AG08395 (cell line): ENCODE measurements around the gene RAPGEF4.
A peak's percentile ranks its signal among the peaks of the same experiment; 100 is the strongest.
"Not testable (repeated sequence)": the region's sequence is repeated elsewhere in the genome, so short reads cannot be mapped to it uniquely, and the experiment has no call there.

Experiments used
- DNase-seq: peaks from one replicate; pipeline ENCODE4 v3.0.0; 2012; ENCODE audit warnings: mixed read lengths, low spot score

Gene RAPGEF4

DNA sequence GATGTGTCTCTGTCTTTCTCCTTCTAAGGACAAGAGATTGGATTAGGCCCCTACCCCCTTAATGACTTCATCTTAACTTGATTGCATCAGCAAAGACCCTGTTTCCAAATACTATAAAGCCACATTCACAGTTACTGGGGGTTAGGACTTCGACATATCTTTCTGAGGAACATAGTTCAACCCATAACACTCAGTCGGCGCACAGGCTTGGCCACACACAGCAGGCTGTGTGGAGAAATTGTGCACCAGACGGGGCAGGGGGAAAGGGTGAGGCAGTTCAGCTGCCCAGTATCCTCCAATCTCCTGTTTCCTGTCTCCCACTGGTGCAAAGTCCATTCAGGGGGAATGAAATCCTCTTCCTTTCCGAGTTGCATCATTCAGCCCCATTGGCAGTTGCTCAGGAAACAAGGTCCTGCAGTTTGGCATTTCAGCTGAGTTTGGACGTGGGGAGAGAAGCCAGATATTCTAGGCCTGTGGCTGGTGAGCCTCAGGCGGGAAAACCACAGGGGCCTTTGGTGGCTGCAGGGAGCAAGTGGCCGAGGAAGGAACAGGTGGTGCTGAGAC, 9.4 kb upstream of the RAPGEF4 start:
- no peak for DNase-seq

DNA sequence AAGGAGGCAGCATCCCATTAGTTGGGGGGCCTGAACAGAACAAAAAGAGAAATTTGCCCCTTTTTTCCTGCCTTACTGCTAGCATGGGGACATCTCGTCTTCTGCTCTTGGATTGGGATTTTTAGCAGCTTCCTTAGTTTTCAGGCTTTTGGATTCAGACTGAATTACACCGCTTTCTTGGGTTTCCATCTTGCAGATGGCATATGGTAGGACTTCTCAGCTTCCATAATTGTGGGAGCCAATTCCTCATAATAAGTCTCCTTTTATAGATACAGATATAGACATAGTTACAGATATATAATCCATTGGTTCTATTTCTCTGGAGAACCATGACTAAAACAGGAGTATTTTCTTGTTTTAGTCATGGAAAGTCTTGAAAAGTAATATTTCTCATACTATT, 5.2 kb upstream of the RAPGEF4 start:
- no peak for DNase-seq

DNA sequence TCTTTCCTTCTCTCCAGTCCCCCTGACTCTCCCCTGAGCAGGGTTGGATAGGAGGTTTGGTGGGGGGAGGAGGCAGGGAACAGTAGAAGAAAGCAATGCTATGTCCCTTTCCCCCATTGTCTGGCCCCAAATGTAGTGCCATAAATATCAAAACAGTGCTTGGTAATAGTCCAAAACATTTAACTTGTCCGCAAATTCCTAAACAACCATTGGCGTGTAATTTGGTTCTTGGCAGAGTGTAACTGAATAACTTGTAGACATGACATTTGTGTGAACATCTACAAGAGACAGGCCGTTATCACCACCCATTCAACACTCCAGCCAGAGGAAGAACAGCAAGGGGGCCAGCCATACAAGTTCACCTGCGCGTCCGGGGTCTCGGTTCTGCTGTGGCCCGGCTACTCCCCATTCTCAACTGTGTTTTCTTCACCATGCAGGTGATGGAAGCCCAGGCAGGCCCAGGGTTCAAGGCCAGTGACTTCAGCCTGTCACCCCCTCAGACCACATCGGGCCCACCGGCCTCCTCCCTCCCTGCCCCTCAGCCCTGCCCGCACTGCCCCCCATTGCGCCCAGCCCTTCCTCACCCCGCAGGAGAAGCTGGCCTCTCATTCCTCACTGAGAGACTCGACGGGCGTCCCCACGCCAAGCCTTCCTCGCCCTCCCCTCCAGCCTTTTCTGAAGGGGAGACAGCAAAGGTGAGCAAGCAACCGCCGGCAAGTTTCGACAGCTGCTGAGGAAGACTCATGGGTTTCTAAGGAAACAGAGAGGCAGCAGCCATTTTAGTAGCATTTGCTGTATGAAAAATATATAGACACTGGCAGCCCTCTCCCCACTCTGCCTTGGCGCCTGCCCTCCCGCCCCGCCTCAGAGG, 699 bp upstream of the RAPGEF4 start:
- DNase-seq: no peak

DNA sequence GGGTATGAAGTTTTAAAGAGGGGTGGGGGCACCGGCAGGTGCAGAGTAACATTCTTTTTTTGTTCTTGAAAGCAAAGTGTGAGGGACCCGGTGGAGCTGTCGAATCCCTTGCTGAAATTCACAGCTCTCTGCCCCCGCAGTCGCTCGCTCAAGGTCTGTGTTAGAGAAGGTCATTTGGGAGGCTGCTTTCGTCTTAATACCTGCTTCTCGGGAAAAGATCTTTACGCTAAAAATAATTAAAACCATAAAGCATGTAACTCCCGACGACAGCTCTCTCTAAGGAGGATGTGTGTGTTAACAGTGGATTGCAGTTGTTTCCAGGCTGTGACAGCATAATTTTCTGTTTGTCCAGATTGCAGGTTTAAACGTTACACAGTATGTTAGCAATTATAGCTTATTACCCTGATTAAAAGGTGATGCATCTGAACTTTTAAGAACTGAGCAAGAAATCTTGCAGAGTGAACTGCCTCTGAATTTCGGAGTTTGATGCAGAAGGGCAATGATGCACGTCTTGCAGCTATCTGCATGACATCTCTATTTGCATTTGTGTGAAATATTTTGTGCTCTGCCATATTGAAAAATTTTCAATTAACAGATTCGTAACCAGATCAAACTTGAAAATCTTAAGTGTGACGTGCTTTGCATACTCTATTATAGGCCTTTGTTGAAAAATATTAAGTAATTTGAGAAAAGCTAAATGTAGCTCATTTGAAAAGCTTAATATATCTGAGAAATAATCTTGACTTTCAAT, 954 bp downstream of the RAPGEF4 start:
- no peak for DNase-seq

DNA sequence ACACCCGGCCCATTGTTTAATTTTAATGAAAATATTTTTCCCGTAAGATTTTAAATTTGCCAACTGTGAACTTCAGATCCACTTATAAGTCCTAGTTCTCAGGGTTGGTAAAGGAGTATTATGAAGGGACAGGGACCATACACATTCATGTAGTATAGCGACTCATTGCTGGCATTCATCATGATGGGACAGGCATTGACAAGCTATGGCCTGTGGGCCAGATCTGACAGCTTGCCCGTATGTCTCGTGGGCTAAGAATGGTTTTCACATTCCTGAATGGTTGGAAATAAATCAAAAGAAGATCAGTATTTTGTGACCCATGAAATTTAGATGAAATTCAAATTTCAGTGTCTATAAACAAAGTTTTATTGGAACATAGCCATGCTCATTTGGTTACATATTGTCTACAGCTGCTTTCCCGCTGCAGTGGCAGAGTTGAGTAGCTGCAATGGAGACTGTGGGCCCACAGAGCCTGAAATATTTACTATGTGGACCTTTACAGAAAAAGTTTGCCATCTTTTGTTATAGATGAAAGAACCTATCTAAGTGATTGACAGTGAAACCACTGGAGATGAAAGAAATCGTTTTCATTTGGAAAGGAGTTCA, 4.1 kb downstream of the RAPGEF4 start:
- no peak for DNase-seq

DNA sequence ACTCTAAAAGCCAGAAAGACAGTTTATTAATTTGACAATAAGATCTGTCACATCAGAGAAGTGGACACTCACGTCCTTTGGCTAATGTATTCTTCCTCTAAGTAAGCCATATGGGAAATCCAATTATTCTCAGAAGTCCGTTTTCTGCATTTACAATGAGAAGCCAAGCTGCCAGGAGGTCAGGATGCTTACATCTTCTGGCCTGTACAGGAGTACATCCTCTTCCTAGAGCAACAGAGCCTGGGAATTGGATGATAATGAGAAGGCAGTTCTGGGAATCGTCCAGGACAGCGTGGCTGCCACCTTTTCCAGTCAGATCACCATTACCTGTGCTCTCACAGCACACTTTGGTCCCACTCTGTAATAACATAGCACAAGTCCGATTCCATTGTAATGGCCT, 5.2 kb downstream of the RAPGEF4 start:
- no peak for DNase-seq

DNA sequence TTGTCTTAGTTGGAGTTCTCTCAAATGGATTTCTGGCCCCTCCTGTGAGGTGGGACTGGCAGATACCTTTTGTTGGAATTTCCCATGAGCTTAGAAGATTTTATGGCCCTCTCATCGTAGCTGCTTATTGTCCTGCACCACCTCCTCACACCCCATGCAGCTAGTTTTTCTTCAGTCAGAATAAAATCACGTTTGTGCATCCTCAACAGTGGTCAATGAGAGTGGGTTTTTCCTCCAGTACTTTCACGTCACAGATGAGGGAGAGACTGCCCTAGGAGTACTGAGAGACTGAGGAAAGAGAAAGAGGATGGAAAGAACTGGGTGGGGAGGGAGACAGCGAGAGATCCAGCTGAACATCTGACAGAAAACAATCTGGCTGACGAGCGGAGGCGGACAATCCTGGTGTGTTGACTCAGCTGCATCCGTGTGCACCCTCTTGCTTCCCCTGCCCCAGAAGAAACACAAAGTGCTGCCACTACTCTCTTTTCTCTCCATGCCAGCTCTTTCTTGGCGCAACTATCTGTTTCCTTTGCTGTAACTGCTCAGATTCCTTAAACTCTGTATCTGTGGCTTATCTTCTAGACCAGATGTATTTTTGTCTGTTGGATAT, 7.4 kb downstream of the RAPGEF4 start:
- DNase-seq: no peak

DNA sequence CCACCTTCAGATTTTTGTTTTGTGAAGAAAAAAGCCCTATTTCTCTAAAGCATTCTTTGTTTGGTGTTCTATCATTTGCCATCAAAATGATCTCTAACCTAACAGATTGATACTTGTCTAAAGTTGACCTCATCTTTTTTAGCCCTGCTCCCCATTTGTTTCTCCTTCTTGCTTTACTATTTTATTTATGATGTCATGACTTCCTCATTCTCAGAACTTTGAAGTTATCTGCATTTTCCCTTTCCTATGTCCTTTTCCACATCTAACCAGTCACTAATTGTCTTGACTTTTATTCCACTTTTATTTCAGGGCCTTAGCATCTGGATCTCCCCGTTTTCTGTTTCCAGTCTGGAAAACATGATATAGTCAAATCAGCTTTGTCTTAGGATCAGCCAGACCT, 8.3 kb downstream of the RAPGEF4 start:
- DNase-seq: no peak

DNA sequence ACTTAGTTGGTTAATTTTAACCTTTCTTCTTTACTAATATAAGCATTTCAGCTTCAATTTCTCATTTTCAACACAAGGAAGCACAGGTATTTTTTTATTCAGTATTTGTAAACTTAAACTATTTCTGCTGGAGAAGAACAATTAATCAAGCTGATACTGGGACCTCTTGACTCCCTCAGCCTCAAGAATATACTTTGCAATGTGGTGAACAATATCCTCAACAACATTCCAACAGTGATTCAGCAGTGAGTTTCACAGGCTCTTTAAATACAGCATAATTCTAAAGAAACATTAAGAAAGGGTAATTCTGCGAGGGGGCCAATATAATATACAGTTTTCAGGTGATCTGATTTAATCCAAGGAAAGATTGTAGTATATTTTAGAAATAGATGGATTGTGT, 10.0 kb downstream of the RAPGEF4 start:
- DNase-seq: no peak

DNA sequence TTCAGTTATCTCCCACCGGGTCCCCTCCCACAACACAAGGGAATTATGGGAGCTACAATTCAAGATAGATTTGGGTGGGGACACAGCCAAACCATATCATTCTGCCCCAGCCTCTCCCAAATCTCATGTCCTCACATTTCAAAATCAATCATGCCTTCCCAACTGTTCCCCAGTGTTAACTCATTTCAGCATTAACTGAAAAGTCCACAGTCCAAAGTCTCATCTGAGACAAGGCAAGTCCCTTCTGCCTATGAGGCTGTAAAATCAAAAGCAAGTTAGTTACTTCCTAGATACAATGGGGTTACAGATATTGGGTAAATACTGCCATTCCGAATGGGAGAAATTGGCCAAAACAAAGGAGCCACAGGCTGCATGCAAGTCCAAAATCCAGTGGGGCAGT, 12.9 kb downstream of the RAPGEF4 start:
- DNase-seq: not testable (repeated sequence)

DNA sequence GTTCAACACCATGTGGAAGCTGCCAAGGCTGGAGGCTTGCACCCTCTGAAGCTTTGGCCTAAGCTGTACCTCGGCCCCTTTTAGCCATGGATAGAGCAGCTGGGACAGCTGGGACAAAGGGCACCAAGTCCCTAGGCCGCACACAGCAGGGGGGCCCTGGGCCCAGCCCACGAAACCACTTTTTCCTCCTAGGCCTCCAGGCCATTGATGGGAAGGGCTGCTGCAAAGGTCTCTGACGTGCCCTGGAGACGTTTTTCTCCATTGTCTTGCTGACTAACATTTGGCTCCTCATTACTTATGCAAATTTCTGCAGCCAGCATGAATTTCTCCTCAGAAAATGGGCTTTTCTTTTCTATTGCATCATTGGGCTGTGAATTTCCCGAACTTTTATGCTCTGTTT, 13.7 kb downstream of the RAPGEF4 start:
- no peak for DNase-seq

DNA sequence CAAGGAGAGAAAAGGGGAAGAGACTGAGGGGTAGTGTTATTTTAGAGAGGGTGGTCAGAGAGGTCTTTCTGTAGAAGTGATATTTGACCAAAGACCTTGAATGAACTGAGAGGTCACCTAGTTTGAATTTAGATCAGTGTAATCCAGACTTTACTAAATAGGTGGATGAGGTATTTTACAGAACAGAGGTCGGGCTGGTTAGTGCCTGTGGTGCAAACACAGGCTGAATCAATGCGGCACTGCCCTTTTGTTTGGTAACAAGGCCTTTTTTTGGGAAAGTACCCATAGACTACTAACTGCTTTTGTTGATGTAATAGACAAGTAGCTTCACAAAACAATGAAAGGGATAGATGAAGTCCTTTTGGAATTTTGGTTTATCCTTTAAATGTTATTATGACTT, 15.9 kb downstream of the RAPGEF4 start:
- DNase-seq: no peak

DNA sequence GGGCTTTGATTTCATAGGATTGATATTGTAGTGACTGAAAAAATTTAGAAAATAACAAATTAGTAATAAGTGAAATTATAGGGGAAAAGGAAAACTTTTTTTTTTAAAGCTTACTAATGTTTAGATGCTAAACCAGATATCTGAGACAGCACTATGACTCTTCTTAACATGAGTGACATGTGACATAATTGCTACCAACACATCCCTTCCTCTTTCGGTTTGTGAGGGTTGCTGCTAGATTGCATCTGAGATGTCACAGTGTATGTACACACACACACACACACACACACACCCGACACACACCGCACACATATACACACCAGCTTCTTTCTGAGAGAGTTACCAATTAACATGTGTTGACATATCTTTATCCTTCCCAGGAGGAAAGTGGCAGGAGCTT, 18.0 kb downstream of the RAPGEF4 start:
- no peak for DNase-seq

DNA sequence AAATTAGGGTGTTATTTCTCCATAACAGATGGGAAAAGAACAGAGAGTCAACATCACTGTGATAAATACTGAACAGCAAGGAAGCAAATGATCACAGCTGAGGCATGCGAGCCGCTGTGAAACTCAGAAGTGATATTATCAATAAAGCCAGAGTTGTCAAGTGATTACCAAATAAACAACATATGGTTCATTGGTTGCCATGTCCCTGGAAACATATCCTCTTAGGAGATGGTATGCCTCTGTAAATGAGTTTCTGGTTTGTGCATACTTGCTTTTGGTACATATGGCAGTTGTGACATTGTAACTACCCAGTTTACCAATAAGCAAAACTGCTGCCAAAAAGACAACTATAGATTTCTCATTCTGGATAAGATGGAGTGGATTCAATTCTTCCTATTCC, 23.8 kb downstream of the RAPGEF4 start:
- DNase-seq: no peak

DNA sequence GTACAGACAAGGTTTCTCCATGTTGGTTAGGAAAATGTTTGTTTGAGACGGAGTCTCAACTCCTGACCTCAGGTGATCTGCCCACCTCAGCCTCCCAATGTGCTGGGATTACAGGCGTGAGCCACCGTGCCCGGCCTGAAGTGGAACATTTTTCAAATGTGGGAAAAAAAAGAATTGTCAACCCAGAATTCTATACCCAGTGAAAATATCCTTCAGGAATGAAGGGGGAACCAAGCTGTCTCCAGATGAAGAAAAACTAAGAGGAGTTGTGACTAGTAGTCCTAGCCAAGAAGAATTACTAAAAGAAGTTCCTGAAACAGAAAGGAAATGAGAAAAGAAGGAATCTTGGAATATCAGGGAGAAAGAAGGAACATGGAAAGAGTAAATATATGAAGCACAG, 25.7 kb downstream of the RAPGEF4 start:
- no peak for DNase-seq

DNA sequence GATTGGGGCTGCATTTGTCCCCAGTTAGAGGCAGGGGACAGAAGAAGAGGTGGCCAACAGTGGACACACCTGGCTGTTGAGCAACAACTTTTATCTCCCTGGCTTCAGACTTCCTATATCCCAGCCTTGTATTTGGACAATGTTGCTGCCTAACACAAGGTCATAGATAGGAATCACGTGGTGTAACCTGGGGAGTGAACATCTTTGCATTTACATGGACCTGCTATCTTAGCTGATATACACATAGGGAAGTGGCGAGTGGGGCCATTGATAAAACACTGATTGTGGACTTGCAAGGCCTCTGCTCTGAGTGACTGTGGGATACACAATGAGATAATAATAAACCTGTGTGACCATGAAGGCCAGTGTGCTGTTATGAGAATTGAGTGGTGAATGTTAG, 26.9 kb downstream of the RAPGEF4 start:
- no peak for DNase-seq

DNA sequence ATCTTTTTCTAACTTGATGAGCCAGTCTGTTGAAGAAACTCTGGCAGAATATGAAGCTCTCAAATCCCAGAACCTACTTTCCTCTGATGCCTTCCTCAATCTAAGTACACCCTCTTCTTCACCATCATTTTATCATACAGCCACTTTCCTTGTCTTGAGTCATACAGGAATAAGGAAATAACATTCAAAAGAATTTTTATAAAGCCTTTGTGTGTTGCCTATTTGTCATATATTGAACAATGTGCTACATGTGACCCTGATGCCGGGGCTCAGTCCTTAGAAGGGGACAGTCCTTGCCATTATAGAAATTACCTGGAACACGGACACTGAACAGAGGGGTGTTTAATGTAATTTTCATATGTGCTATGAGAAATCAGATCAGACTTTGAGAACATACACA, 27.4 kb downstream of the RAPGEF4 start:
- DNase-seq: no peak

DNA sequence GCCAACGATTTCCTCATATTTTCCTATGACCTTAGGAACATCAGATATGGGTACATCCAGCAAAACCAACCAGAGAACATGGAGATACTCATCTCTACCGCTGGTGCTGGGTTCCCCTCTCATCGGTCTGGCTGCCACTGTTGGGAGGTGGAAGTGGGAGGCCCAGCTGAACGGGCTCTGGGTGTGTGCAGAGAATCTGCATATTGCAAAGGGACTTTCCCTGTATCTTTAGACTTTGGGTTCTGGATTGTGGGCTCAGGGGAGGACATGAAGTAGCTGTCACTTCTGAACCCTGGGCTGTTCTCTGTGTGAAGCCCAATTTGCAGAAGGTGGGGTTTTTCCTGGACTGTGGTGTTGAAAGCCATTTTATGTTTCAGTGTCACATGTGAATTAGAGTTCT, 30.0 kb downstream of the RAPGEF4 start:
- no peak for DNase-seq

DNA sequence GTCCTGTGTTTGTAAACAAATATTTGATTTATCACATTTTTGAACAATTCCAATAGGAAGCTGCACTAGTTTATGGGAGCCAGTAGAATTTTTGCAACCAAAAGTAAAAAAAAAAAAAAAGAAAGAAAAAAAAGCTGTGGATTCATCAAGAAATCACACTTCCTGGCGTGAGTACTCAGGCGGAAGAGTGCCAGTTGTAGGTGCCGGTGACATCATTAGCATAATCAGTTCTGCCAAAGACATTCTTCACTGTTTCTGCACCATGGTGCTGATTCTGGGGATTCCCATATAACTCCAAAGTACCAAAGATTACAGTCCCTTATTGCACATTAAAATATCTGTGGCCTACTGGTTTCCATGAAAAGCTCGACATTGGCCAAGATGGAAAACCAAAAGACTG, 32.8 kb downstream of the RAPGEF4 start:
- DNase-seq: no peak

DNA sequence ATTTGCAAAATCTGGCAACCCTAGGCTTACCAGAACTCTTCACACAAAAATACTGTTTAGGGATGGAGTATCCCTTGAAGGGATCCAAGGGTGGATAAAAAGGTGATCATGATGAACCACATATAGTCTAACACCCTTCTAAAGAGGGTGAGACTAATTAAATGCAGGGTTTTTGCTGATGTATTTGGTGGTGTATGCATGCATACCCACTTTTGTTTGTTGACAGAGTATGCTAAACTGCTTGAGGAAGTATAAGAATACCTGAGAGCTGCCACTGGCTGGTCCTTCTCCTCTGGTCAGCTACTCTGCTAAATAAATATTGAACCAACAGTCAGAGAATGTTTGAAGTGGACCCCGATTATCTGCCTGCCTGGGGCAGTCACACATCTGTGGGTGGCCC, 34.2 kb downstream of the RAPGEF4 start:
- no peak for DNase-seq

DNA sequence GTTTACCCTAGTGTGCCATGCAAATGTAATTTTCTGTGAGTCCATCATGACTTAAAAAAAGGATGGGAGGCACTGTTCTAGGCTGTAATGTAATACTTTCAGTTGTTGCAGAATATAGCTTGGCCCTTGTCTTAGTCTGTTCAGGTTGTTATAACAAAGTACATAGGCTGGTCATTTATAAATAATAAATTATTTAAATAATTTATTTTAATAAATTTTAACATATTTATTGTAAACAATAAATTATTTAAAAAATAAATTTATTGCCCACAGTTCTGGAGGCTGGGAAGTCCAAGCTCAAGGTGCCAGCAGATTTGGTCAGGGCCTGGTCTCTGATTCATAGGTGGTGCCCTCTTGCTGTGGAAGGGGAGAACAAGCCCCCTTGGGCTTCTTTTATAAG, 35.2 kb downstream of the RAPGEF4 start:
- no peak for DNase-seq

DNA sequence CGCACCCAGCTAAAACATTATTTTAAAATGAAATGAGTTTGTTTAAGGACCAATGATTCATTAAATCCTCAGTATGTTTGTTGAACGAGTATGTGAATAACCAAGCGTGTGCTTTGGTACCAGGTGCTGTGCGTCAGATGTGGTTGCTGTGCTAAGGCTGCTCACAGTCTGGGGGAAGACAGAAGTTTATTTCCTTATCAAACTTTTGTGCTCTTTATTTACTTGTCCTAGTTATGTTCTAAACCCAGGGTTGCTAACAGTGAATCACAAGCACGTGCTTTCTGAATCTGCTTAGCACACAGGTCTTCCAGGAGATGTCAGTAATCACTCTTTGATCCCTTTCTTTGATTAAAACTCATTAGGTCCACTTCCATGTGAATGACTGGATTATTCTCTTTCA, 37.0 kb downstream of the RAPGEF4 start:
- peak; percentile 13 for DNase-seq
